ENCODE results near the gene TCEAL7. TPM values are rescaled to one million over a fixed set of nuclear protein-coding genes. Genes with fewer than 3 reads are reported as not detected.
"Not testable (repeated sequence)": the region's sequence is repeated elsewhere in the genome, so short reads cannot be mapped to it uniquely, and the experiment has no call there.

The TCEAL7 gene
- total RNA-seq, 2 donors from 2014 or later, result not detected

DNA sequence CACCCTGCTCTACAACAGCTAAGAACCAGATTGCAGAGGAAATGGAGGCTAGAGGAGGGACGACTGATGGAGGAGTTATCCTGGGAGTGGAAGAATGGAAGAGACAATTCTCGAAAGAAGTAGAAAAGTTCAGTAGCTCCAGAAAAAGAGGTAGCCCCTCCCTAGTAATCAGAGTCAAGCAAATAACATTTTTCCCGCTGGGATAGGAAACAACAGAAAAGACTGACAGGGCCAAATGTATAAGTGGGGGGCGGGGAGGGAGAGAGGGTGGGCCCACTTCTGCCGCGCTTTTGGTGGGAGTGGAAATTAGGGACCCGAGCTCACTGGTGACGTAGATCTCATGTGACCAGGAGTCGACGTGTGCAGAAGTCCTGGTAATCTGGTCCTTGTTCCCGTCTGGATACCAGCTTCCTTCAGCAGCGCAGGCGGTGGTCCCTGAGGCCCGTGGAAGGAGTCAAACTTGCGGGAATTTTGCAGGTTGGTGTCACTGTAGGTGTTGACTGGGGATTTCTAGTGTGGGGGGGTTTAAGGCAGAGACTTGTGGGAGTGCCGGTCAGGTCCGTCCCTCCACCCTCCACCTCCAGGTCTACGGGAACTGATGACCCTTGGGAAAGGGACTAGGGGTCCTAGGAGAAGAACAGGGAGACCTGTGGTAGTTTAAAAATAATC is 26.2 kb downstream of the TCEAL7 start, which contains the start of gene TCEAL9:
TCEAL9 (plus strand) TSS at position 377 of the 669 bp plus-strand sequence. CDS start 1,179 bp downstream, outside the sequence.
- Mint-ChIP-seq H3K4me1 (peaks cover 7% of the 10 kb centered on the region), H3K4me3 (peak within 1 kb of the TSS; percentile 84), H3K27me3 (peaks cover 12% of the 10 kb centered on the region), H3K27ac (no peak within 1 kb of the TSS), H3K36me3 (ENCODE audit: low read depth) (peaks cover 2% of the 10 kb centered on the region)
- no peaks in the 10 kb centered on the region for H3K9me3 ChIP-seq (ENCODE audit: control insufficient read depth, low read length, poor library complexity, severe bottlenecking)
- ATAC-seq (no peak), DNase-seq (no peak)

DNA sequence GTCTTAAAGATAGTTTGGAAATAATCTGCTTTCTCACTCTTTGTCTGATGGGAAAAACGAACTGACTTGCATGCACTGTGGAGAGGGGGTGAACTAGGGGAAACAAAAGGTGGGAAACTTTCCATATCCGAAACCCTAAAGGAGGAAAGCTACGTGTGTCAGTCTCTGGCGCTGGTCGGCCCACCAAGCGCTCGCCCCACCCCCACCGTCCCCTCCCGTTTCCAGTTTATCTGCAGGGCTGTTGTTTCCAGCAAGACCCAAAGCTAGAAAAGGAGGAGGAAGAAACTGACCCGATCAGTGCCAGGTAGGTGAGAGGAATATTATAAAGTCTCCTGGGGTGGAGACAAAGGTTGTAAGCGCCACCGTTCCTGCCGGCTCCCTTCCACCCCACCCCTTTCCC is 26.8 kb downstream of the TCEAL7 start:
- no peaks in the 10 kb centered on the region for H3K9me3 ChIP-seq (ENCODE audit: control insufficient read depth, low read length, poor library complexity, severe bottlenecking)
- Mint-ChIP-seq H3K27ac (no peak overlapping the region), H3K4me1 (peaks cover 7% of the 10 kb centered on the region), H3K27me3 (peaks cover 12% of the 10 kb centered on the region), H3K36me3 (ENCODE audit: low read depth) (peaks cover 2% of the 10 kb centered on the region), H3K4me3 (peak overlapping the region; percentile 84)
- ATAC-seq, result no peak
- no peak for DNase-seq

DNA sequence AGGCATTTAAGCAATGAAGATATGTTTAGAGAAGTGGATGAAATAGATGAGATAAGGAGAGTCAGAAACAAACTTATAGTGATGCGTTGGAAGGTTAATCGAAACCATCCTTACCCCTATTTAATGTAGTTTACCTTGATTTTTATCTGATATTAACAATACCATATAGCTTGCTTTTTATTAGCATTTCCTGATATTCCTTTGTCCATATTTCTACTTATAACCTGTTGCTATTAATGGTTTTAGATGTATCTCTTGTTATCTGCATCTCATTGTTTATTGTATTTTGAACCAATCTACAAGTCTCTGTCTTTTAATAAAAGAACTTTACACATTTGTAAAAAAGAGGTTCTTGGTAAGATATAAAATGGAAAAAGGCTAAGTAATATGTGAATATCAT is 27.8 kb downstream of the TCEAL7 start:
- H3K9me3 ChIP-seq (ENCODE audit: control insufficient read depth, low read length, poor library complexity, severe bottlenecking), result no peaks in the 10 kb centered on the region
- Mint-ChIP-seq H3K4me1 (peaks cover 7% of the 10 kb centered on the region), H3K36me3 (ENCODE audit: low read depth) (peaks cover 2% of the 10 kb centered on the region), H3K27me3 (peaks cover 12% of the 10 kb centered on the region), H3K27ac (no peak overlapping the region), H3K4me3 (no peak overlapping the region)
- no peak for DNase-seq
- no peak for ATAC-seq

DNA sequence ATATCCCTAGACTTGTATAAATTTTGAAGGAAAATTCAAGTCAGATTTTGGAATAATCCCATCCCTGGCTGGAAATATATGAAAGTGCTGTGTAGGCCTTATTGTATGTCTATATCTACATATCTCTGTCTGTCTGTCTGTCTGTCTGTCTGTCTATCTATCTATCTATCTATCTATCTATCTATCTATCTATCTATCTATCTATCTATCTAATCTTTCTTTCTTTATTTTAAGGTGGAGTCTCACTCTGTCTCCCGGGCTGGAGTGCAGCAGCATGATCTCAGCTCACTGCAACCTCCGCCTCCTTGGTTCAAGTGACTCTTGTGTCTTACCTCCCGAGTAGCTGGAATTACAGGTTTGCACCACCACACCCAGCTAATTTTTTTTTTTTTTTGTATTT is 29.6 kb downstream of the TCEAL7 start:
- not testable (repeated sequence) for H3K9me3 ChIP-seq (ENCODE audit: control insufficient read depth, low read length, poor library complexity, severe bottlenecking); ATAC-seq; H3K4me3 Mint-ChIP-seq; H3K4me1 Mint-ChIP-seq; H3K27me3 Mint-ChIP-seq; H3K36me3 Mint-ChIP-seq (ENCODE audit: low read depth); DNase-seq; H3K27ac Mint-ChIP-seq

DNA sequence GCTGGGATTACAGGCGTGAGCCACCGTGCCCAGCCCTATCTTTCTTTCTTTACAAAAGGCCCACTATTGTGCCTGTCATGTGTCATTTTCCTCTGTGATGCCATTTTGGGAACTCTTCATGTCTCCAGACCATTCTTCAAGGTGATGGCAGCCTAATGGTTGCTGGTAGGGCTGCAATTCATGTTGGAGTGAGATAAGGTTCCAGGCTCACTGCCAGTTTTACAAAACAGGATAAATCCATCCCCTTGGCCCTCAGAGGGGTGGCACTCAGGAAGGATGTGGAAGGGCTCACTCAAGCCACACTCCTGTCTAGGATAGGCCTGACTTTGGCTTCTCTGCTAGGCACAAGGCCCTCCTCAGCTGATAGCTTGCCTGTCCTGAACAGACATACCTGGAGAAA is 30.1 kb downstream of the TCEAL7 start:
- no peak for DNase-seq
- no peak overlapping the region for H3K4me3 Mint-ChIP-seq
- peaks cover 6% of the 10 kb centered on the region for H3K27me3 Mint-ChIP-seq
- peaks cover 7% of the 10 kb centered on the region for H3K4me1 Mint-ChIP-seq
- H3K9me3 ChIP-seq (ENCODE audit: control insufficient read depth, low read length, poor library complexity, severe bottlenecking), result no peaks in the 10 kb centered on the region
- ATAC-seq, result no peak
- H3K36me3 Mint-ChIP-seq (ENCODE audit: low read depth), result peaks cover 2% of the 10 kb centered on the region
- H3K27ac Mint-ChIP-seq, result no peak overlapping the region

DNA sequence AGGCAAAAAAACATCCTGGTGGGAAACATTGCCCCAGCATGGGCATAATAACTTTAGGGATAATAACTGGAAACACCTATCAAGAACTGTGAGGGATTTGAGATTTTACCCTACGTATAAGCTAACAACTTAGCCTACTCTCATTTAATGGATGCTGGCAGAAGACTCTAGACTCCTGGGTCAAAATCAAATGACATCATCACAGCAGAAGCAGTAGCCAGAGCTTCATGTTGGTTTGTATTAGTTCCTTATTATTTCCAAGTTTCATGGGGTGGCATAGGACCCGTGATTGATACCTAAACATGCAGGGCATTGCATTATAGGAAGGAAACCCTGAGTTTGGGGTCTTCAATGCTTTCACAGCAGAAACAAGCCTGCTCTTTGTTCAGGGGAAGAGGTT is 30.9 kb downstream of the TCEAL7 start:
- Mint-ChIP-seq H3K27ac (no peak overlapping the region), H3K27me3 (peaks cover 5% of the 10 kb centered on the region), H3K4me1 (peaks cover 5% of the 10 kb centered on the region), H3K36me3 (ENCODE audit: low read depth) (peaks cover 2% of the 10 kb centered on the region), H3K4me3 (no peak overlapping the region)
- ATAC-seq, result no peak
- H3K9me3 ChIP-seq (ENCODE audit: control insufficient read depth, low read length, poor library complexity, severe bottlenecking), result no peaks in the 10 kb centered on the region
- DNase-seq, result no peak

DNA sequence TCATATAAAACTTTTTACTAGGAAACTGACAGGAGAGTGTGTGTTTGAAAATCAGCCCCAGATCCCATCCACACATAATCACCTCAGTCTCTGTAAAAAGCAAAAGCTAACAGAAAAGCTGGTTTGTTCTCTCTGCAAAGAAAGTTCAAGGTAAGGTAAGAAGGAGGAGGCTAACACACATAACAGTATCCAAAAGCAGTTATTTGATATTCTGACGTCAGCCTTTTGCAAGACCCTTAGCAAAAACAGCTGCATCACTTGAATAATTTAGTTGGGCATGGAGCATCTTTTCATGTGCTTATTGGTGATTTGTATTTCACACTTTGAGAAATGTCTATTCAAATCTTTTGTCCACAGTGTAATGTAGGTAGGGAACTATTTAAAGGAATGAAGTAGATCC is 31.8 kb downstream of the TCEAL7 start:
- H3K27ac Mint-ChIP-seq, result no peak overlapping the region
- no peaks in the 10 kb centered on the region for H3K9me3 ChIP-seq (ENCODE audit: control insufficient read depth, low read length, poor library complexity, severe bottlenecking)
- DNase-seq (no peak), ATAC-seq (no peak)
- H3K4me1 Mint-ChIP-seq, result peaks cover 2% of the 10 kb centered on the region
- no peak overlapping the region for H3K4me3 Mint-ChIP-seq
- H3K27me3 Mint-ChIP-seq, result peaks cover 7% of the 10 kb centered on the region
- peaks cover 2% of the 10 kb centered on the region for H3K36me3 Mint-ChIP-seq (ENCODE audit: low read depth)

DNA sequence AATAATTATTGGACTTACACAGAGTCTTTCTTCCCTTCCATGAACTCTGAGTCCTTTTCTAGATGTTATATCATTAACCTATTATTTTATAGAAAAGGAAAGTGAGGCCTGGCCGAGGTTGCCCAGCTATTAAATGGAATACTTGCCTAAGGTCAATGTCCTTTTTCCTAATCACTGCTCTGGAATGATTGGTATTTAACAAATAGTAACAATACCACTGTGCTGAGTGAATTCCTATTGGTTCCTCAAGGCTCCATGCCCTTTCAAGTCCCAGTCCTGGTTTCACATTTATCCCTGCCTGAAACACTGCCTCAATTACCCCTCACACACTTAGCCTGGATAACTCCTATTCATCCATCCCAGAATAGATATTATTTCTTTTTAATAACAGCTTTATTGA is 32.4 kb downstream of the TCEAL7 start:
- ATAC-seq, result no peak
- Mint-ChIP-seq H3K4me1 (no peaks in the 10 kb centered on the region), H3K36me3 (ENCODE audit: low read depth) (peaks cover 1% of the 10 kb centered on the region), H3K27me3 (peaks cover 7% of the 10 kb centered on the region), H3K4me3 (no peak overlapping the region), H3K27ac (no peak overlapping the region)
- no peaks in the 10 kb centered on the region for H3K9me3 ChIP-seq (ENCODE audit: control insufficient read depth, low read length, poor library complexity, severe bottlenecking)
- DNase-seq, result no peak

DNA sequence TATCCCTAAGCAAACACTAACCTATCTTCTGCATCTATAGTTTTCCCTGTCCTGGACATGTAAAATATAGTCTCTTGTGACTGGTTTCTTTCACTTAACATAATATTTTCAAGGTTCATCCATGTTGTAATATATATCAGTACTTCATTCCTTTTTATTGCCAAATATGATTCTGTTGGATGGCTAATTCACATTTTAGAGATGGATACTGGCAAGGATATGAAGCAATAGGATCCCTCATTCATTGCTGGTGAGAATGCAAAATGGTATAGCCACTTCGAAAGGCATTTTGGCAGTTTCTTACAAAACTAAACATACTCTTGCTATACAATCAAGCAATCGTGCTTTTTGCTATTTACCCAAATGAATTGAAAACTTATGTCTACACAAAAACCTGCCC is 33.0 kb downstream of the TCEAL7 start:
- Mint-ChIP-seq H3K27ac (no peak overlapping the region), H3K4me1 (no peaks in the 10 kb centered on the region), H3K27me3 (peaks cover 7% of the 10 kb centered on the region), H3K36me3 (ENCODE audit: low read depth) (no peaks in the 10 kb centered on the region), H3K4me3 (no peak overlapping the region)
- no peak for DNase-seq
- no peak for ATAC-seq
- no peaks in the 10 kb centered on the region for H3K9me3 ChIP-seq (ENCODE audit: control insufficient read depth, low read length, poor library complexity, severe bottlenecking)

DNA sequence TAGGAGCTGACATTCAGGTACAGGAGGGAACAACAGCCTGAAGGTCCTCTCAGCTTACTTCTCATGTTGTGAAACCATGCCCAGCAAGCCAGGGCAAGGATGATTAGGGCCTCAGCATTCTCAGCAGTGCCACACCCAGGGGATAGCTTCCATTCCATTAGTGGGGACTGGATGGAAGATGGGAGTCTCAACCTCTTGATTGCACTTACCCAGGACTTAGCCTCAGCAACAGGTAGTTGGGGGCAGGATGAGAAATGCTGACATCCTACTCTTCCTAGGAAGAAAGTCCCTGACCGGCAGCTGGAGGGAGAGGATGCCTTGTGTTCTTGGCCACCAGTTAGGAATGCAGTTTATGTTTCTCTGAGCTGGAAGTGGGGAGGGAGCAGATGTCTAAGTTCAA is 37.5 kb downstream of the TCEAL7 start:
- H3K9me3 ChIP-seq (ENCODE audit: control insufficient read depth, low read length, poor library complexity, severe bottlenecking), result no peaks in the 10 kb centered on the region
- Mint-ChIP-seq H3K4me3 (no peak overlapping the region), H3K27me3 (peaks cover 10% of the 10 kb centered on the region), H3K36me3 (ENCODE audit: low read depth) (no peaks in the 10 kb centered on the region), H3K4me1 (no peaks in the 10 kb centered on the region), H3K27ac (no peak overlapping the region)
- DNase-seq (no peak), ATAC-seq (no peak)

DNA sequence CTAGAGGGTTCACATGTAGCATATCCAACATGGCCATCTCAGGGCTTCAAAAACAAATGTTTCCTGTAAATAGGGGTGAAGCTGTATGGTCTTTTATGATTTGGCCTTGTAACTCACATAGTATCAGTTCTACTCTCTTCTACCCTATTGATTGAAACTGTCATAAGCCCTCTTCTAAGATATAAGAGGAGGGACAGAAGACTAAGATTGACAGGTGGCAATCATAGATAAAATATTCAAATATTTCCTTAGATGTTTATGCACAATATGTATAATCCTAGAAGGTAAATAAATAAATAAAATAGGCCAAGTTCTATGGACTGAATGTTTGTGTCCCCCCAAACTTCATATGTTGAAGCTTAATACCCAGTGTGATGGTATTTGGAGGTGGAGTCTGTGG is 39.4 kb downstream of the TCEAL7 start:
- H3K27me3 Mint-ChIP-seq, result peaks cover 13% of the 10 kb centered on the region
- no peaks in the 10 kb centered on the region for H3K9me3 ChIP-seq (ENCODE audit: control insufficient read depth, low read length, poor library complexity, severe bottlenecking)
- DNase-seq, result no peak
- H3K4me1 Mint-ChIP-seq, result no peaks in the 10 kb centered on the region
- ATAC-seq, result no peak
- H3K4me3 Mint-ChIP-seq, result no peak overlapping the region
- H3K36me3 Mint-ChIP-seq (ENCODE audit: low read depth), result no peaks in the 10 kb centered on the region
- no peak overlapping the region for H3K27ac Mint-ChIP-seq

DNA sequence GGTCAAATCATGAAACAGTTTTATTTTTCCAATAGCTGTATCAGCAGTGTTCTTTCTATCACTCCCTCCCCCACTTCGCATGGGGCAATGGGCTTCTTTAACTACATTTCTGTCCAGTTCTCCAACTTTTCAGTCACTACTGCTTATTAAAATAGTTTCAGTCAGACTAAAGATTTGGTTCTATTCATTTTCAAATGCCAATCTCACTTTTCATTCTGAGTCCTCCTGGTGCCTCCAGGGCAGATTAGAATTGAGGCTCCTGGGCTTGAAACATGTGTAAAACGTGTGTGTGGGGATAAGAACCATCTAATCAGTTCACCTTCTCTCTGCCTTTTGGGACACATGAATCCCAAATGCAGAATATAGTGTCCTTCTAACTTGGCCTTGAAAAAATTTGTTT is 42.8 kb downstream of the TCEAL7 start:
- peaks cover 4% of the 10 kb centered on the region for H3K4me1 Mint-ChIP-seq
- no peaks in the 10 kb centered on the region for H3K9me3 ChIP-seq (ENCODE audit: control insufficient read depth, low read length, poor library complexity, severe bottlenecking)
- peaks cover 11% of the 10 kb centered on the region for H3K27me3 Mint-ChIP-seq
- no peak overlapping the region for H3K27ac Mint-ChIP-seq
- no peak overlapping the region for H3K4me3 Mint-ChIP-seq
- H3K36me3 Mint-ChIP-seq (ENCODE audit: low read depth), result no peaks in the 10 kb centered on the region
- DNase-seq (no peak), ATAC-seq (no peak)

DNA sequence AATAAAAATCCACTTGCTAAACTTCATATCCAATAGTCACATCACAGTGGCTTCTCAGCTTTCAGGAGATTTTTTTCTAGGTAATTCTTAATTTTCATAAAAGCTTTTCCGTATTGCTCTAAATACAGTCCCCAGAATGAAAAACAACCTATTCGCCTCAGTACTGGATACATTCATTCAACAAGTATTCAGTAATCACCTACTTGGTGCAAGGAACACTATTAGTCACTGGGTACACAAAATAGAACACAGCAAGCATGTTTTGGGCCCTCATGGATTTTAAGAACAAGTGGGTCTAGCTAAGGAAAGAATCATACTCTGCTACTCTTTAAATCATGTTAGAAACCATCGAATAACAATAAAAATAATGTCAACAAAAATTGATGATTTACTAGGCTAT is 43.5 kb downstream of the TCEAL7 start:
- Mint-ChIP-seq H3K4me1 (peaks cover 4% of the 10 kb centered on the region), H3K36me3 (ENCODE audit: low read depth) (no peaks in the 10 kb centered on the region), H3K27ac (no peak overlapping the region), H3K27me3 (peaks cover 11% of the 10 kb centered on the region), H3K4me3 (no peak overlapping the region)
- no peaks in the 10 kb centered on the region for H3K9me3 ChIP-seq (ENCODE audit: control insufficient read depth, low read length, poor library complexity, severe bottlenecking)
- no peak for DNase-seq
- no peak for ATAC-seq
